SH-SY5Y (cell line): ENCODE measurements around the gene IQCE.

Experiments
- GATA2 ChIP-seq: IDR thresholded peaks from 2 replicates; pipeline ENCODE4 v1.6.1; 2011; ENCODE audit warnings: mild to moderate bottlenecking, low read depth, low read length
- GATA3 ChIP-seq: IDR thresholded peaks from 2 replicates; pipeline ENCODE4 v1.6.1; 2011; ENCODE audit warnings: low read depth, mild to moderate bottlenecking, low read length, moderate library complexity

DNA sequence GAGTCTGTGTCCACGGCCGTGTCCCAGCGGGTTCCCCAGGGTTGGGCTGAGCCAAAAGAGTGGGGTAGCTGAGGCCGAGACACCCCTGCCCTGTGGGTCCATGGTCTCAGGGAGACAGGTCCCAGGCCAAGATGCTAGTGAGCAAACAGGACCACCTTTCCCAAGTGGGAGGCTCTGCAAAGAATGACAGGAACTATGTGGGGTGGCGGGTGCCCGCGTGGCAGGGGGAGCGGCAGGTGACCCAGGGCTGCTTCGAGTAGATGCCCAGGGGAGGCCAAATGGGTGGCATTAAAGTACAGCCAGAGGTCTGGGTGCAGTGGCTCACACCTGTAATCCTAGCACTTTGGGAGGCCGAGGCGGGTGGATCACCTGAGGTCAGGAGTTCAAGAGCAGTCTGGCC lies 91.2 kb downstream of the IQCE start:
- TF ChIP-seq GATA3 (no peak), GATA2 (no peak)
